Psoas muscle (tissue), 8 donors: Measurements from ENCODE around the gene WWOX. TPM values are rescaled to one million over a fixed set of nuclear protein-coding genes. Genes with fewer than 3 reads are reported as not detected.

ENCODE experiments used
- ATAC-seq, 4 donors: fragments of 200-7000 bp; cut with Tn5 transposase; one replicate each; pipeline ENCODE4 v1.9.1; 2020; ENCODE audit warnings: moderate library complexity in 3 of 4, mild to moderate bottlenecking in 2 of 4
- DNase-seq, 2 donors: peaks; one replicate each; pipeline ENCODE4 v3.0.0-alpha.2; 2020
- H3K27ac ChIP-seq: fragments of 200-600 bp; one replicate; pipeline ENCODE4 v1.8.0; 2022
- H3K27me3 ChIP-seq, 3 donors: fragments of 200-600 bp in 1 of 3; one replicate each; pipeline versions ENCODE4 v1.6.1 to v1.8.0; 2013 to 2022; ENCODE audit warnings: low read length in 2 of 3, mild to moderate bottlenecking in 2 of 3, moderate library complexity in 1 of 3; ENCODE audit not compliant: insufficient read depth in 3 of 3
- H3K36me3 ChIP-seq, 2 donors: fragments of 200-600 bp in 1 of 2; one replicate each; pipeline versions ENCODE4 v1.6.1 to v1.8.0; 2013 to 2022; ENCODE audit warnings: low read depth in 1 of 2, mild to moderate bottlenecking in 1 of 2, moderate library complexity in 1 of 2; ENCODE audit not compliant: insufficient read depth in 1 of 2
- H3K4me1 ChIP-seq: fragments of 200-600 bp; one replicate; pipeline ENCODE4 v1.8.0; 2022
- H3K4me3 ChIP-seq: fragments of 200-600 bp; one replicate; pipeline ENCODE4 v1.8.0; 2022; ENCODE audit warnings: mild to moderate bottlenecking
- H3K9me3 ChIP-seq: fragments of 200-600 bp; one replicate; pipeline ENCODE4 v1.8.0; 2022
- whole genome bisulfite sequencing, 3 donors: extraction: QIAGEN DNeasy Blood & Tissue Kit; methylation state at CpG; one replicate each; pipeline versions ENCODE4 v1.1.6 to v1.1.7; 2013; 5-methylcytosine and 5-hydroxymethylcytosine counted together
- intact Hi-C, 2 donors: fragments of 100-400 bp; cut with DNase I; formaldehyde crosslinking; loops; one replicate each; pipeline versions ENCODE4 v1.11.0 to v1.14.2; 2022
- polyA plus RNA-seq, 3 donors: library from polyadenylated mRNA; stranded (reverse); fragments of 200-250 nt; gene quantifications; one replicate each; pipeline ENCODE4 v1.2.3, GENCODE V29; 2013
- total RNA-seq, 4 donors: library from RNA; stranded (reverse); fragmentation: NEBNext Ultra II Directional in 2 of 4; extraction: Animal tissue kit (Norgen Biotek cat#: 25700) in 2 of 4; gene quantifications; one replicate each; pipeline versions ENCODE4 v1.2.1 to v1.2.4, GENCODE V29; 2021 to 2023
- TF ChIP-seq, protein P1 (sequence below): fragments of 200-600 bp; IDR thresholded peaks from one replicate; pipeline ENCODE4 v1.8.0; 2022; ENCODE audit warnings: antibody characterized with exemption
- donor health status: healthy with polysubstance abuse.
- donor health status: DM: no; HTN: no; CAD: no; lungs with moderate emphysema.
- donor health status: Bipolar disorder and iron deficiency.
- donor health status: healthy.
- donor health status: DM: yes; HTN: yes; CAD: no.
- donor health status: DM: no; HTN: no; CAD: no.
- donor health status: DM: no; HTN: no; CAD: no.
- donor health status: DM: yes; HTN: yes; CAD: no.

WWOX gene
- total and polyA plus RNA-seq, 7 donors, result 3.1 to 6.6 (median 5.0) TPM

DNA sequence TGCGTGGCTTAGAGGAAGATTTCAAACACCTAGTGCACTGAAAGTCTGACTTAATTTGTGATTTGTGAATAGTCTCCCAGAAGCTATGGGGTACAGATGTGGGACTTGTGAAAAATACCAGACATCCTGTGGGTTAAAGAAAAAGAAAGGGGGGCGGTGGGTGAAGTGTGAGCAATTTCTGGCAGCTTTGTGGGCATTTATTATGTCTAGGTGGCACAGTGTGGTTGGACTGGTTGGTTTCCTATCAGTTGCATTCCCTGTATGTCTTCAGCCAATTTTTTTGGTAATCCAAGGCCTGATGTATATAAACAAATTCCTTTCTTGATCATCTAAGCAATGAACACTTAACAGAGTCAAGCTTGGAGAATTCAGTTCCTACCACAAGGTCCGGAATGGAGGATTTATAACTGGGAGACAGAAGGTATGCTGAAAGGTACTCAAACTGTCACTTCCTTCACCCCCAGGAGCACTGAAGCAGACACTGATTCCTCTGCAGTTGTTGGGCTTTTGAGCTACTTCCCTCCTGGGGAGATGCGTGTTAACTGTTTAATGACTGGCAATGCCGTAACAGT lies 211.6 kb downstream of the WWOX start:
- intact Hi-C loops, result no loop called here

DNA sequence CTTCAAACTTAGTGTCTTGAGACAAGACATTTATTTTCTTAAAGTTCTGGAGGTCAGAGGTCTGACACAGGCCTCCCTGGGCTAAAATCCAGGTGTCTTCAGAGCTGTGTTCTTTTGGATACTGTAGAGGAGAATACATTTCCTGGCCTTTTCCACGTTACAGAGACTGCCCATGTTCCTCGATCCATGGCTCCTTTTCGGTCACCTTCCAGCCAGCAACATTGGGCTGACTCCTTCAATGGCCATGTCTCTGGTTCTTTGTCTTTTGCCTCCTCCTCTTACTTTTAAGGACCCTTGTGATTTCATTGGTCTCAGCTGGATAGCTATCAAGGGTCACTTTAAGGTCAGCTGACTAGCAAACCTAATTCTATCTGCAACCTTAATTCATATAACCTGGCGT lies 212.4 kb downstream of the WWOX start:
- intact Hi-C loops, result no loop called here
- WGBS, 3 donors, result 84 to 93% (median 92%) methylated on average over 4 of the region's 4 CpGs
- H3K27ac ChIP-seq, result no peak overlapping the region

More for the DNA sequence above, 211.6 kb downstream of the WWOX start:
- ATAC-seq (no peak), DNase-seq (no peak)
- H3K4me1 ChIP-seq, result no peaks in the 10 kb centered on the region
- H3K27me3 ChIP-seq, result no peaks in the 10 kb centered on the region
- no peaks in the 10 kb centered on the region for H3K9me3 ChIP-seq
- TF ChIP-seq, protein P1, sequence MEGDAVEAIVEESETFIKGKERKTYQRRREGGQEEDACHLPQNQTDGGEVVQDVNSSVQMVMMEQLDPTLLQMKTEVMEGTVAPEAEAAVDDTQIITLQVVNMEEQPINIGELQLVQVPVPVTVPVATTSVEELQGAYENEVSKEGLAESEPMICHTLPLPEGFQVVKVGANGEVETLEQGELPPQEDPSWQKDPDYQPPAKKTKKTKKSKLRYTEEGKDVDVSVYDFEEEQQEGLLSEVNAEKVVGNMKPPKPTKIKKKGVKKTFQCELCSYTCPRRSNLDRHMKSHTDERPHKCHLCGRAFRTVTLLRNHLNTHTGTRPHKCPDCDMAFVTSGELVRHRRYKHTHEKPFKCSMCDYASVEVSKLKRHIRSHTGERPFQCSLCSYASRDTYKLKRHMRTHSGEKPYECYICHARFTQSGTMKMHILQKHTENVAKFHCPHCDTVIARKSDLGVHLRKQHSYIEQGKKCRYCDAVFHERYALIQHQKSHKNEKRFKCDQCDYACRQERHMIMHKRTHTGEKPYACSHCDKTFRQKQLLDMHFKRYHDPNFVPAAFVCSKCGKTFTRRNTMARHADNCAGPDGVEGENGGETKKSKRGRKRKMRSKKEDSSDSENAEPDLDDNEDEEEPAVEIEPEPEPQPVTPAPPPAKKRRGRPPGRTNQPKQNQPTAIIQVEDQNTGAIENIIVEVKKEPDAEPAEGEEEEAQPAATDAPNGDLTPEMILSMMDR, result no peak
- H3K4me3 ChIP-seq, result no peak overlapping the region
- no peaks in the 10 kb centered on the region for H3K36me3 ChIP-seq
- 83 to 88% (median 85%) methylated on average over 5 of the region's 5 CpGs for WGBS, 3 donors
- no peak overlapping the region for H3K27ac ChIP-seq

DNA sequence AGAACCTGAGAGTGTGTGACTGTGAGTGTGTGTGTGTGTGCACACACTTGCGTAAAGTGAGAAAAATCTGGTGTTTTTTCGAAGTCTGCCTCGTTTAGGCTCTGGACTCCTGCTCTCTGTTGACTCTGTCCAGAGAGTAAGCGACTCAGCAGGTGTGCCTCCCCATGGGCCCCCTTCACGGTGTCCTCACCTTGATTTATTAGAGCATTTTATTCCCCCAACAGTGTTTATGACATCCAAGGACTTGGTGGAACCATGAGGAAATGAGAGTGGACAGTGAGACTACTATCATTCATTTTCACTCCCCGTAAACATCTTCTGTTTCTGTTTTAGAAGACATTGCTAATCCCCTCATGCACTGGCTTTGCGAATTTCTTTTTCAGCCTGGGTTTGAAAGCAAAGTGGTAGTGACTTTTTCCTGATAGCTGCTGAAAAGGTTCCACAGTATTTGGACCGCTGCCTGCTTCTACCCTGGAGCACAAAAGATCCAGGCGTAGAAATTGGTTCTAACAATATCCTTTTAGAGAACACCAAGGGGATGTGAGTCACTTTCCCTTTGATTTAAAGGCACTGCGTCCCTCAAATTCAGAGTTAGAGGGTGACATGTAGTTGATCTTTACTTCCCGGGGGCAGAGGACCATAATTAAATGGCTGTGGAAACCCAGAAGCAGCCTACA lies 218.2 kb downstream of the WWOX start:
- H3K9me3 ChIP-seq, result no peaks in the 10 kb centered on the region
- no peaks in the 10 kb centered on the region for H3K36me3 ChIP-seq
- H3K27me3 ChIP-seq, result no peaks in the 10 kb centered on the region
- ATAC-seq (no peak), DNase-seq (no peak)
- no peak overlapping the region for H3K27ac ChIP-seq
- intact Hi-C loops, result no loop called here
- no peaks in the 10 kb centered on the region for H3K4me1 ChIP-seq
- TF ChIP-seq, protein P1, result no peak
- WGBS, 3 donors, result 36 to 43% (median 42%) methylated on average over 11 of the region's 11 CpGs
- H3K4me3 ChIP-seq, result no peak overlapping the region

More for the DNA sequence above, 212.4 kb downstream of the WWOX start:
- ATAC-seq (no peak), DNase-seq (no peak)
- Histone ChIP-seq H3K4me3 (no peak overlapping the region), H3K9me3 (no peaks in the 10 kb centered on the region), H3K4me1 (no peaks in the 10 kb centered on the region), H3K27me3 (no peaks in the 10 kb centered on the region), H3K36me3 (no peaks in the 10 kb centered on the region)
- TF ChIP-seq, protein P1, result no peak

DNA sequence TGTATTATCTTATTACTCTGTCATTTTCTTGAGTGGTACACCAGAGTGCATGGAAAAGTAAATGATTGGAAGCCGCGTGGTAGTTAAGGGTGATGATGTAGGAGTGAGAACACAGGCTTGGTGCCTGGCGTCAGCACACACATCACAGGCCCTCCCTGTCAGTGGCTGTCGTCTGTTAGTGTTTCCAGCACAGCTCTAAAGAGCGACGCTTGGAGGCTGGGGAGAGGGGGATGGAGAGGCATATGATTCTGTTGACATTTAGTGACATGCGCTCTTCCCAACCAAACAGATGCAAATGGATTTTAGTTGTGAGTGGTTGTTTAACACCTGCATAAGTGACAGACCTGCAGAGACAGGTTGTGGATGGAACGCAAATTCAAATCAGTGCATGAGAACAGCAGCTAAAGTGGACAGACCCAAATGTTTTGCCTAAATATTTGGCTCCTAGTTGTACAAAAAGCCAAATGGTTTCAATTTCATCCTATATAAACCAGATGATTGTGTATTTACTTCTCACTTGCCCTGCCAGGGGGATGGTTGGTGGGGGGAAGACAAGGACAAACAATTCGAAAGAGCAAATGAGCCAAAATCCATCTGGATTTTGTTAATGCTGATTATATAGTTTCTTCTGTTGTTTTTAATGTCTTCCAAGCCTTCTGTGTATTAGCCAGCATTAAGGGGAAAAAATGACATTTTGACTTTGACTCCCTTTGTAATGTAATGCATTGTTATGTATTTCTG lies 222.3 kb downstream of the WWOX start:
- ATAC-seq (no peak), DNase-seq (no peak)
- Histone ChIP-seq H3K27me3 (no peaks in the 10 kb centered on the region), H3K4me3 (no peak overlapping the region), H3K4me1 (no peaks in the 10 kb centered on the region), H3K36me3 (no peaks in the 10 kb centered on the region), H3K27ac (no peak overlapping the region), H3K9me3 (no peaks in the 10 kb centered on the region)
- 88 to 89% (median 89%) methylated on average over 9 of the region's 9 CpGs for WGBS, 3 donors
- intact Hi-C loops, result no loop called here
- TF ChIP-seq, protein P1, result no peak
